Right atrium auricular region (tissue), 2 donors: ENCODE measurements around the gene CERT1. TPM values are rescaled to one million over a fixed set of nuclear protein-coding genes. Genes with fewer than 3 reads are reported as not detected.

Source experiments
- DNase-seq: peaks from one replicate; pipeline ENCODE4 v3.0.0-alpha.2; 2019; ENCODE audit warnings: low spot score
- H3K27ac ChIP-seq, 2 donors: fragments of 200-600 bp; sonication (generic); 1 replicate in 1 of 2; 2 replicates in 1 of 2; pipeline ENCODE4 v1.5.1; 2016 to 2019
- H3K27me3 ChIP-seq, 2 donors: fragments of 200-600 bp; sonication (generic); one replicate each; pipeline versions ENCODE4 v1.5.1 to v1.6.0; 2017 to 2019
- H3K36me3 ChIP-seq: fragments of 200-600 bp; sonication (generic); one replicate; pipeline ENCODE4 v1.5.1; 2016
- H3K4me1 ChIP-seq, 2 donors: fragments of 200-600 bp; sonication (generic); one replicate each; pipeline versions ENCODE4 v1.5.1 to v1.6.0; 2017 to 2019
- H3K4me3 ChIP-seq, 2 donors: fragments of 200-600 bp; sonication (generic); 1 replicate in 1 of 2; 2 replicates in 1 of 2; pipeline ENCODE4 v1.5.1; 2017 to 2019; ENCODE audit warnings: mild to moderate bottlenecking in 1 of 2, moderate library complexity in 1 of 2
- H3K9me3 ChIP-seq, 2 donors: fragments of 200-600 bp; sonication (generic); one replicate each; pipeline ENCODE4 v1.5.1; 2019
- CTCF ChIP-seq, 2 donors: fragments of 200-600 bp; sonication (generic); IDR thresholded peaks; one replicate each; pipeline ENCODE4 v1.5.1; 2019; ENCODE audit warnings: antibody characterized with exemption in 2 of 2
- total RNA-seq, 2 donors: library from RNA; depleted of rRNA; stranded (reverse); fragments of >200 nt; gene quantifications; one replicate each; pipeline ENCODE4 v1.1.0, GENCODE V29; 2016

CERT1 gene
- total RNA-seq, 2 donors from 2014 or later: 12.3 to 12.6 TPM

GRCh38 chr5:75469017-75469416 lies 42.4 kb downstream of the CERT1 start:
- DNase-seq: no peak
- TF ChIP-seq CTCF (IDR thresholded peaks at IDR 0.05): no peak
- H3K4me3 ChIP-seq: no peak overlapping the region
- H3K4me1 ChIP-seq: peaks cover 0 to 21% of the 10 kb centered on the region in 2 donors
- no peaks in the 10 kb centered on the region for H3K27me3 ChIP-seq
- no peak overlapping the region for H3K27ac ChIP-seq
- no peaks in the 10 kb centered on the region for H3K36me3 ChIP-seq
- H3K9me3 ChIP-seq: peaks cover 10 to 28% of the 10 kb centered on the region in 2 donors

GRCh38 chr5:75468593-75468992 lies 42.8 kb downstream of the CERT1 start:
- H3K36me3 ChIP-seq: no peaks in the 10 kb centered on the region
- no peak overlapping the region for H3K27ac ChIP-seq
- peaks cover 0 to 21% of the 10 kb centered on the region in 2 donors for H3K4me1 ChIP-seq
- no peak for DNase-seq
- peaks cover 10 to 28% of the 10 kb centered on the region in 2 donors for H3K9me3 ChIP-seq
- H3K27me3 ChIP-seq: no peaks in the 10 kb centered on the region
- H3K4me3 ChIP-seq: no peak overlapping the region
- no peak for TF ChIP-seq CTCF (IDR thresholded peaks at IDR 0.05)

- Histone ChIP-seq H3K27ac (no peak overlapping the region), H3K4me1 (peaks cover 0 to 21% of the 10 kb centered on the region in 2 donors), H3K36me3 (no peaks in the 10 kb centered on the region), H3K27me3 (no peaks in the 10 kb centered on the region), H3K9me3 (peaks cover 10 to 28% of the 10 kb centered on the region in 2 donors), H3K4me3 (no peak overlapping the region)
- DNase-seq: no peak
- no peak for TF ChIP-seq CTCF (IDR thresholded peaks at IDR 0.05)
Observed at GRCh38 chr5:75466006-75466716, 45.3 kb downstream of the CERT1 start.

- DNase-seq: no peak
- H3K27me3 ChIP-seq: no peaks in the 10 kb centered on the region
- no peak for TF ChIP-seq CTCF (IDR thresholded peaks at IDR 0.05)
- H3K4me1 ChIP-seq: peaks cover 0 to 21% of the 10 kb centered on the region in 2 donors
- H3K4me3 ChIP-seq: no peak overlapping the region
- H3K9me3 ChIP-seq: peaks cover 10 to 28% of the 10 kb centered on the region in 2 donors
- H3K27ac ChIP-seq: no peak overlapping the region
- H3K36me3 ChIP-seq: no peaks in the 10 kb centered on the region
Observed at GRCh38 chr5:75465480-75465879, 45.9 kb downstream of the CERT1 start.

GRCh38 chr5:75463726-75464125 lies 47.7 kb downstream of the CERT1 start:
- Histone ChIP-seq H3K4me1 (peaks cover 0 to 21% of the 10 kb centered on the region in 2 donors), H3K27ac (no peak overlapping the region), H3K36me3 (no peaks in the 10 kb centered on the region), H3K9me3 (peaks cover 4 to 11% of the 10 kb centered on the region in 2 donors), H3K4me3 (no peak overlapping the region), H3K27me3 (no peaks in the 10 kb centered on the region)
- TF ChIP-seq CTCF (IDR thresholded peaks at IDR 0.05): no peak
- no peak for DNase-seq

GRCh38 chr5:75461679-75462078 lies 49.8 kb downstream of the CERT1 start:
- no peak for TF ChIP-seq CTCF (IDR thresholded peaks at IDR 0.05)
- Histone ChIP-seq H3K27me3 (no peaks in the 10 kb centered on the region), H3K36me3 (no peaks in the 10 kb centered on the region), H3K4me3 (no peak overlapping the region), H3K9me3 (no peaks in the 10 kb centered on the region), H3K27ac (no peak overlapping the region), H3K4me1 (peaks cover 0 to 21% of the 10 kb centered on the region in 2 donors)
- no peak for DNase-seq
